Liver (tissue), 9 donors: ENCODE results near the gene OOSP4A. TPM values are rescaled to one million over a fixed set of nuclear protein-coding genes. Genes with fewer than 3 reads are reported as not detected.

Experiments
- DNase-seq: peaks from one replicate; pipeline ENCODE4 v3.0.0-alpha.2; 2017; ENCODE audit warnings: low spot score
- H3K27ac ChIP-seq, 2 donors: one replicate each; pipeline ENCODE4 v1.7.0; 2013; ENCODE audit warnings: inconsistent platforms in 2 of 2, low read length in 2 of 2, control low read depth in 1 of 2, low read depth in 1 of 2, mild to moderate bottlenecking in 1 of 2
- H3K27me3 ChIP-seq, 4 donors: one replicate each; pipeline versions ENCODE4 v1.6.1 to v1.7.0; 2013; ENCODE audit warnings: low read length in 3 of 4, inconsistent platforms in 1 of 4, mild to moderate bottlenecking in 1 of 4, moderate library complexity in 1 of 4; ENCODE audit not compliant: control insufficient read depth in 4 of 4, insufficient read depth in 4 of 4
- H3K36me3 ChIP-seq, 4 donors: one replicate each; pipeline versions ENCODE4 v1.6.1 to v1.7.0; 2013; ENCODE audit warnings: low read length in 3 of 4, mild to moderate bottlenecking in 3 of 4, low read depth in 1 of 4, moderate library complexity in 1 of 4; ENCODE audit not compliant: control insufficient read depth in 4 of 4, insufficient read depth in 3 of 4
- H3K4me1 ChIP-seq, 4 donors: one replicate each; pipeline versions ENCODE4 v1.6.1 to v1.7.0; 2013; ENCODE audit warnings: low read length in 3 of 4, mild to moderate bottlenecking in 3 of 4, moderate library complexity in 1 of 4; ENCODE audit not compliant: control insufficient read depth in 4 of 4, insufficient read depth in 4 of 4
- H3K4me3 ChIP-seq, 3 donors: one replicate each; pipeline versions ENCODE4 v1.6.1 to v1.7.0; 2013; ENCODE audit warnings: low read length in 3 of 3, control low read depth in 1 of 3, low read depth in 1 of 3, mild to moderate bottlenecking in 1 of 3
- H3K9ac ChIP-seq, 2 donors: one replicate each; pipeline ENCODE4 v1.7.0; 2013; ENCODE audit warnings: low read length in 2 of 2, mild to moderate bottlenecking in 2 of 2, moderate library complexity in 2 of 2, control low read depth in 1 of 2, low read depth in 1 of 2
- H3K9me3 ChIP-seq, 4 donors: one replicate each; pipeline versions ENCODE4 v1.6.1 to v1.7.0; 2013; ENCODE audit warnings: low read length in 3 of 4; ENCODE audit not compliant: control insufficient read depth in 4 of 4
- CTCF ChIP-seq: fragments of 150-350 bp; IDR thresholded peaks from 2 replicates; pipeline ENCODE4 v1.5.1; 2017; ENCODE audit warnings: improper control_type of control experiment, low read depth, low read length; ENCODE audit not compliant: missing input control
- EGR1 ChIP-seq, 2 donors: IDR thresholded peaks; 2 replicates each; pipeline ENCODE4 v1.6.1; 2016 to 2018; ENCODE audit warnings: antibody characterized with exemption in 2 of 2, low read depth in 2 of 2
- FOXA2 ChIP-seq: IDR thresholded peaks from 2 replicates; pipeline ENCODE4 v1.6.1; 2016; ENCODE audit warnings: antibody characterized with exemption
- GABPA ChIP-seq, 2 donors: IDR thresholded peaks in 1 of 2; conservative IDR thresholded peaks in 1 of 2; 2 replicates each; pipeline ENCODE4 v1.6.1; 2016; ENCODE audit warnings: antibody characterized with exemption in 2 of 2, mild to moderate bottlenecking in 1 of 2, moderate library complexity in 1 of 2
- HNF4A ChIP-seq, 2 donors: conservative IDR thresholded peaks; 2 replicates each; pipeline ENCODE4 v1.6.1; 2016; ENCODE audit warnings: antibody characterized with exemption in 2 of 2, mild to moderate bottlenecking in 2 of 2
- HNF4G ChIP-seq: IDR thresholded peaks from 2 replicates; pipeline ENCODE4 v1.6.1; 2016; ENCODE audit warnings: antibody characterized with exemption
- JUND ChIP-seq, 2 donors: IDR thresholded peaks; 2 replicates each; pipeline ENCODE4 v1.6.1; 2016; ENCODE audit warnings: antibody characterized with exemption in 2 of 2
- MAX ChIP-seq: IDR thresholded peaks from 2 replicates; pipeline ENCODE4 v1.6.1; 2016; ENCODE audit warnings: antibody characterized with exemption
- NR2F2 ChIP-seq: IDR thresholded peaks from 2 replicates; pipeline ENCODE4 v1.6.1; 2016; ENCODE audit warnings: antibody characterized with exemption
- REST ChIP-seq: IDR thresholded peaks from 2 replicates; pipeline ENCODE4 v1.6.1; 2016; ENCODE audit warnings: antibody characterized with exemption, mild to moderate bottlenecking
- RXRA ChIP-seq, 2 donors: IDR thresholded peaks; 2 replicates each; pipeline ENCODE4 v1.6.1; 2017 to 2018; ENCODE audit warnings: antibody characterized with exemption in 2 of 2, mild to moderate bottlenecking in 1 of 2
- TAF1 ChIP-seq: conservative IDR thresholded peaks from 2 replicates; pipeline ENCODE4 v1.6.1; 2016; ENCODE audit warnings: antibody characterized with exemption, mild to moderate bottlenecking
- YY1 ChIP-seq: IDR thresholded peaks from 2 replicates; pipeline ENCODE4 v1.6.1; 2016; ENCODE audit warnings: antibody characterized with exemption, mild to moderate bottlenecking
- ZBTB33 ChIP-seq: IDR thresholded peaks from 2 replicates; pipeline ENCODE4 v1.6.1; 2016; ENCODE audit warnings: antibody characterized with exemption
- WGBS: extraction: QIAGEN DNeasy Blood & Tissue Kit; methylation state at CpG from one replicate; pipeline ENCODE4 v1.1.7; 2013; 5-methylcytosine and 5-hydroxymethylcytosine counted together
- polyA plus RNA-seq, 2 donors: library from polyadenylated mRNA; stranded (reverse) in 1 of 2; unstranded in 1 of 2; fragments of 200-250 nt in 1 of 2; fragments of >200 nt in 1 of 2; fragmentation: Nextera tagmentation in 1 of 2; extraction: Ambion mirVana in 1 of 2; gene quantifications; one replicate each; pipeline versions ENCODE4 v1.2.1 to v1.2.3, GENCODE V29; 2013 to 2015
- total RNA-seq, 2 donors: library from RNA; depleted of rRNA; stranded (reverse); fragments of >200 nt; gene quantifications; one replicate each; pipeline ENCODE4 v1.2.3, GENCODE V29; 2014
- donor health status: healthy.
- donor health status: healthy.
- donor health status: healthy.
- donor health status: healthy.
- donor health status: healthy.

The OOSP4A gene
- total and polyA plus RNA-seq, 4 donors = not detected

- H3K9me3 ChIP-seq = no peaks in the 10 kb centered on the region
- no peak overlapping the region for H3K9ac ChIP-seq
- no peak overlapping the region for H3K27ac ChIP-seq
- H3K27me3 ChIP-seq = peaks cover 0 to 2% (median 0%) of the 10 kb centered on the region in 4 donors
- 94% methylated on average over 3 of the region's 3 CpGs for WGBS
- H3K4me3 ChIP-seq = no peak overlapping the region
- no peak for TF ChIP-seq REST
- TF ChIP-seq EGR1 (IDR thresholded peaks at IDR 0.05; ENCODE audit: low read depth in 2 of 2) = no peak
- TF ChIP-seq ZBTB33 = no peak
- TF ChIP-seq MAX = no peak
- no peak for TF ChIP-seq HNF4G
- no peak for TF ChIP-seq GABPA (IDR thresholded peaks at IDR 0.05 in 1 of 2, conservative IDR thresholded peaks at IDR 0.05 in 1 of 2)
- no peak for TF ChIP-seq YY1
- no peak for TF ChIP-seq HNF4A (conservative IDR thresholded peaks at IDR 0.05)
- TF ChIP-seq NR2F2 = no peak
- no peak for TF ChIP-seq TAF1
- no peaks in the 10 kb centered on the region for H3K36me3 ChIP-seq
- H3K4me1 ChIP-seq = no peaks in the 10 kb centered on the region
- no peak for DNase-seq
Measured at GRCh38 chr11:59938718-59939117, 25.1 kb upstream of the OOSP4A start.

- WGBS = 64% methylated on average over 2 of the region's 2 CpGs
- peaks cover 0 to 2% (median 0%) of the 10 kb centered on the region in 4 donors for H3K27me3 ChIP-seq
- no peak overlapping the region for H3K9ac ChIP-seq
- TF ChIP-seq CTCF (no peak), RXRA (IDR thresholded peaks at IDR 0.05) (no peak), JUND (IDR thresholded peaks at IDR 0.05) (no peak), FOXA2 (no peak)
- no peaks in the 10 kb centered on the region for H3K36me3 ChIP-seq
- H3K4me3 ChIP-seq = no peak overlapping the region
- H3K9me3 ChIP-seq = no peaks in the 10 kb centered on the region
- no peak overlapping the region for H3K27ac ChIP-seq
- no peaks in the 10 kb centered on the region for H3K4me1 ChIP-seq
- DNase-seq = no peak
Measured at GRCh38 chr11:59939482-59939881, 24.4 kb upstream of the OOSP4A start.
